ENCODE results near the gene RNASE1. TPM values are rescaled to one million over a fixed set of nuclear protein-coding genes. Genes with fewer than 3 reads are reported as not detected.
A peak's percentile ranks its signal among the peaks of the same experiment; 100 is the strongest.

RNASE1 gene
- total RNA-seq, result 4.5 and 7.1 TPM in 2 replicates
- long read RNA-seq, partial matches to known transcripts, result 0 of 1 reads
- long read RNA-seq, other reads (novel, unspliced or antisense), result 0 of 1 reads

GRCh38 chr14:20802341-20803084 lies at the start of gene RNASE1:
RNASE1 (minus strand) TSS chr14:20802844; CDS start chr14:20802068, 776 bp downstream.
- Mint-ChIP-seq H3K4me1 (ENCODE audit: low read depth) (peaks cover 50% of the 10 kb centered on the region), H3K27me3 (peaks cover 16% of the 10 kb centered on the region), H3K27ac (peak within 1 kb of the TSS; percentile 25), H3K9me3 (ENCODE audit: low read depth) (no peaks in the 10 kb centered on the region), H3K36me3 (ENCODE audit: insufficient read depth) (no peaks in the 10 kb centered on the region), H3K4me3 (ENCODE audit: low read depth) (no peak within 1 kb of the TSS)
- DNase-seq (ENCODE audit: low spot score, unreplicated experiment), result no peak
- TF ChIP-seq CTCF (IDR thresholded peaks at IDR 0.05; ENCODE audit: unreplicated experiment), result no peak

GRCh38 chr14:20848955-20849570 lies 46.4 kb upstream of the RNASE1 start:
- Mint-ChIP-seq H3K36me3 (ENCODE audit: insufficient read depth) (no peaks in the 10 kb centered on the region), H3K27me3 (no peaks in the 10 kb centered on the region), H3K9me3 (ENCODE audit: low read depth) (no peaks in the 10 kb centered on the region), H3K27ac (peak overlapping the region; percentile 68), H3K4me1 (ENCODE audit: low read depth) (peaks cover 18% of the 10 kb centered on the region), H3K4me3 (ENCODE audit: low read depth) (peak overlapping the region; percentile 38)
- no peak for DNase-seq (ENCODE audit: low spot score, unreplicated experiment)
- TF ChIP-seq CTCF (IDR thresholded peaks at IDR 0.05; ENCODE audit: unreplicated experiment), result no peak

GRCh38 chr14:20848316-20848954 lies 45.8 kb upstream of the RNASE1 start:
- no peak for DNase-seq (ENCODE audit: low spot score, unreplicated experiment)
- no peaks in the 10 kb centered on the region for H3K9me3 Mint-ChIP-seq (ENCODE audit: low read depth)
- no peak for TF ChIP-seq CTCF (IDR thresholded peaks at IDR 0.05; ENCODE audit: unreplicated experiment)
- H3K27ac Mint-ChIP-seq, result peak overlapping the region; percentile 68
- no peaks in the 10 kb centered on the region for H3K36me3 Mint-ChIP-seq (ENCODE audit: insufficient read depth)
- H3K27me3 Mint-ChIP-seq, result no peaks in the 10 kb centered on the region
- H3K4me3 Mint-ChIP-seq (ENCODE audit: low read depth), result peak overlapping the region; percentile 38
- peaks cover 18% of the 10 kb centered on the region for H3K4me1 Mint-ChIP-seq (ENCODE audit: low read depth)

- H3K9me3 Mint-ChIP-seq (ENCODE audit: low read depth), result no peaks in the 10 kb centered on the region
These were observed 43.9 kb upstream of the RNASE1 start for GRCh38 chr14:20846560-20846959.

More at GRCh38 chr14:20846560-20846959, 43.9 kb upstream of the RNASE1 start:
- Mint-ChIP-seq H3K36me3 (ENCODE audit: insufficient read depth) (no peaks in the 10 kb centered on the region), H3K4me1 (ENCODE audit: low read depth) (peaks cover 20% of the 10 kb centered on the region), H3K27ac (no peak overlapping the region), H3K4me3 (ENCODE audit: low read depth) (no peak overlapping the region), H3K27me3 (no peaks in the 10 kb centered on the region)
- no peak for TF ChIP-seq CTCF (IDR thresholded peaks at IDR 0.05; ENCODE audit: unreplicated experiment)
- no peak for DNase-seq (ENCODE audit: low spot score, unreplicated experiment)
